HL-60 (cell line): Measurements from ENCODE around the gene ALPL.
"Not testable (repeated sequence)": the region's sequence is repeated elsewhere in the genome, so short reads cannot be mapped to it uniquely, and the experiment has no call there.

Experiments
- DNase-seq, 2 experiments: peaks; one replicate each; pipeline ENCODE4 v3.0.0-alpha.2; 2010 to 2020; ENCODE audit warnings: low read depth in 1 of 2, low spot score in 1 of 2
- H3K27ac ChIP-seq: fragments of 250-450 bp; sonication (Bioruptor Pico); replicated peaks from 2 replicates; pipeline ENCODE4 v1.5.1; 2020; ENCODE audit warnings: mild to moderate bottlenecking, moderate library complexity
- H3K27me3 ChIP-seq: fragments of 250-450 bp; sonication (Bioruptor Pico); 2 replicates; pipeline ENCODE4 v1.5.1; 2021; ENCODE audit warnings: mild to moderate bottlenecking, moderate library complexity; ENCODE audit not compliant: insufficient read depth, poor library complexity, severe bottlenecking
- H3K4me3 ChIP-seq: replicated peaks from 2 replicates; pipeline ENCODE4 v1.5.1; 2011; ENCODE audit warnings: mild to moderate bottlenecking, control low read depth, low read length; ENCODE audit not compliant: insufficient read depth
- CTCF ChIP-seq: IDR thresholded peaks from one replicate; pipeline ENCODE4 v1.5.1; 2011; ENCODE audit warnings: low read length, control low read depth, inconsistent platforms; ENCODE audit not compliant: insufficient read depth
- GABPA ChIP-seq: IDR thresholded peaks from 2 replicates; pipeline ENCODE4 v1.6.1; 2012; ENCODE audit warnings: low read depth
- POLR2AphosphoS5 ChIP-seq: IDR thresholded peaks from 2 replicates; pipeline ENCODE4 v1.6.1; 2012; ENCODE audit warnings: low read depth
- SPI1 ChIP-seq: IDR thresholded peaks from 2 replicates; pipeline ENCODE4 v1.6.1; 2012; ENCODE audit warnings: low read depth, mild to moderate bottlenecking, borderline replicate concordance
- TF ChIP-seq, protein P1 (sequence below): IDR thresholded peaks from 2 replicates; pipeline ENCODE4 v1.6.1; 2012; ENCODE audit warnings: low read depth; ENCODE audit not compliant: insufficient replicate concordance

ALPL gene

GRCh38 chr1:21517161-21517589 lies 8.0 kb downstream of the ALPL start:
- Histone ChIP-seq H3K27me3 (peaks cover 2% of the 10 kb centered on the region), H3K4me3 (no peak overlapping the region), H3K27ac (no peak overlapping the region)
- DNase-seq: no peak
- TF ChIP-seq, protein P1, sequence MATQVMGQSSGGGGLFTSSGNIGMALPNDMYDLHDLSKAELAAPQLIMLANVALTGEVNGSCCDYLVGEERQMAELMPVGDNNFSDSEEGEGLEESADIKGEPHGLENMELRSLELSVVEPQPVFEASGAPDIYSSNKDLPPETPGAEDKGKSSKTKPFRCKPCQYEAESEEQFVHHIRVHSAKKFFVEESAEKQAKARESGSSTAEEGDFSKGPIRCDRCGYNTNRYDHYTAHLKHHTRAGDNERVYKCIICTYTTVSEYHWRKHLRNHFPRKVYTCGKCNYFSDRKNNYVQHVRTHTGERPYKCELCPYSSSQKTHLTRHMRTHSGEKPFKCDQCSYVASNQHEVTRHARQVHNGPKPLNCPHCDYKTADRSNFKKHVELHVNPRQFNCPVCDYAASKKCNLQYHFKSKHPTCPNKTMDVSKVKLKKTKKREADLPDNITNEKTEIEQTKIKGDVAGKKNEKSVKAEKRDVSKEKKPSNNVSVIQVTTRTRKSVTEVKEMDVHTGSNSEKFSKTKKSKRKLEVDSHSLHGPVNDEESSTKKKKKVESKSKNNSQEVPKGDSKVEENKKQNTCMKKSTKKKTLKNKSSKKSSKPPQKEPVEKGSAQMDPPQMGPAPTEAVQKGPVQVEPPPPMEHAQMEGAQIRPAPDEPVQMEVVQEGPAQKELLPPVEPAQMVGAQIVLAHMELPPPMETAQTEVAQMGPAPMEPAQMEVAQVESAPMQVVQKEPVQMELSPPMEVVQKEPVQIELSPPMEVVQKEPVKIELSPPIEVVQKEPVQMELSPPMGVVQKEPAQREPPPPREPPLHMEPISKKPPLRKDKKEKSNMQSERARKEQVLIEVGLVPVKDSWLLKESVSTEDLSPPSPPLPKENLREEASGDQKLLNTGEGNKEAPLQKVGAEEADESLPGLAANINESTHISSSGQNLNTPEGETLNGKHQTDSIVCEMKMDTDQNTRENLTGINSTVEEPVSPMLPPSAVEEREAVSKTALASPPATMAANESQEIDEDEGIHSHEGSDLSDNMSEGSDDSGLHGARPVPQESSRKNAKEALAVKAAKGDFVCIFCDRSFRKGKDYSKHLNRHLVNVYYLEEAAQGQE: no peak
- no peak for TF ChIP-seq POLR2AphosphoS5
- TF ChIP-seq GABPA: no peak
- TF ChIP-seq SPI1: no peak
- TF ChIP-seq CTCF: no peak

DNA sequence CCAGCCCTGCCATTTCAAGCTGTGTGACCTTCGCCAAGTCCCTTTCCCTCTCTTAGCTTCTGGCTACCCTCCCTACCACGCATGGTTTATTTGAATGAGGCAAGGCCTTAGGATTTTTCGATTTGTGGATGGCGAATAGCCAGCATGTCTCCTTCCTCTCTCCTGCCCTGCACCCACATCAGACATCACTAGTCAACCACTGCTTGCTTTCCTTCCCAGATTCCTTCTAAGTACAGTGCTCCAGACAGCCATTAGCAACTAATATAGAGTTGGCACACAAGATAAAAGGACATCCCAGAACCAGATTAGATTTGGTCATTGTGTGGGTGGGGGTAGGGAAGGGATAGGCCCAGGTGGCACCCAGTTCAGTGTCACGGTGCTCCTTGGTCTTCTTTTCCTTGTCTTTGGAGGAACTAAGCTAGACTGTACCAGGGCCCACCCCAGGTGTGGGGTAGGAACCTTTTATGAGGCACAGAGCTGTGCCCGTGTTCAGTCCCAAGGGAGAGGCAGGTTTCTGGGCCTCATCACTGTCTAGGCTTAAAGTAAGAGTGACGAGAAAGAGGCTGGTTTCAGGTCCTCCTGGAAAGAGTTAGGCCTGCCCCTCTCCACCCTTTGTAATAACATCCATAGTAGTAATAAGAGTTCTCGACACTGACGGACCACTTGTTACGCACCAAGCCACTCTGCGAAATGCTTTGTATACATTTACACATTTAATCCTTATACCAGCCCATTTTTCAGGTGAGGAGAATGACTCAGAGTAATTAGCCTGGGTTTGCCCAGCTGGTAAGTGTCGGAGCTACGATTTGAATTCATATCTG lies 8.6 kb downstream of the ALPL start:
- TF ChIP-seq GABPA: no peak
- TF ChIP-seq SPI1: no peak
- no peak for TF ChIP-seq POLR2AphosphoS5
- TF ChIP-seq CTCF: no peak
- TF ChIP-seq, protein P1: no peak
- DNase-seq: no peak
- H3K27ac ChIP-seq: no peak overlapping the region
- no peak overlapping the region for H3K4me3 ChIP-seq
- no peaks in the 10 kb centered on the region for H3K27me3 ChIP-seq

DNA sequence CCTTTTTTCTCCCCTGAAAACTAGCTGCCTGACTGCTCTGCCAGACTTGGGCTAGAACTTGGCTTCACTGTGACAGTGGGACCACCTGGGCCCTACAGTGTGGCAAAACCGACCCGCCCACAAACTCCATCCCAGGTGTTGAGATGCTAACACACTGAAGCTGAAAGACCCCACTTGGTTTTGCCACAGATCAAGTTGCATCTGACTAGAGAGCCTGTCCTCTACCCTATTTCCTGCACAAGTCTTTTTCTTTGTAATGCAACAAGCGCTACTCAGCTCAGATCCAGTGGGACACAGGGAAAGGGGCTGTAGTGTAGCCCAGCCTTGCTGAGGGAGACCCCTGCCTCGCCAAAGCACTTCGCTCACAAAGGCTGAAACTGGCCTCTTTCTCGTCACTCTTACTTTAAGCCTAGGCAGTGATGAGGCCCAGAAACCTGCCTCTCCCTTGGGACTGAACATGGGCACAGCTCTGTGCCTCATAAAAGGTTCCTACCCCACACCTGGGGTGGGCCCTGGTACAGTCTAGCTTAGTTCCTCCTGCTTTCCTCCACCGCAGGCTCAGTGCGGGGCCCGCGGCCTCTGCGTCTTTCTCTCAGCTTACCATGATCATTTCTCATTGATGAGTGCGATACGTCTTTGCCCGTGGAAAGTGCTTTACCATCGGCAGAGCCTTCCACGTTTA lies 9.7 kb downstream of the ALPL start:
- H3K27me3 ChIP-seq: no peaks in the 10 kb centered on the region
- no peak overlapping the region for H3K4me3 ChIP-seq
- no peak for DNase-seq
- no peak overlapping the region for H3K27ac ChIP-seq
- TF ChIP-seq, protein P1: no peak
- no peak for TF ChIP-seq CTCF
- no peak for TF ChIP-seq SPI1
- TF ChIP-seq POLR2AphosphoS5: no peak
- no peak for TF ChIP-seq GABPA

DNA sequence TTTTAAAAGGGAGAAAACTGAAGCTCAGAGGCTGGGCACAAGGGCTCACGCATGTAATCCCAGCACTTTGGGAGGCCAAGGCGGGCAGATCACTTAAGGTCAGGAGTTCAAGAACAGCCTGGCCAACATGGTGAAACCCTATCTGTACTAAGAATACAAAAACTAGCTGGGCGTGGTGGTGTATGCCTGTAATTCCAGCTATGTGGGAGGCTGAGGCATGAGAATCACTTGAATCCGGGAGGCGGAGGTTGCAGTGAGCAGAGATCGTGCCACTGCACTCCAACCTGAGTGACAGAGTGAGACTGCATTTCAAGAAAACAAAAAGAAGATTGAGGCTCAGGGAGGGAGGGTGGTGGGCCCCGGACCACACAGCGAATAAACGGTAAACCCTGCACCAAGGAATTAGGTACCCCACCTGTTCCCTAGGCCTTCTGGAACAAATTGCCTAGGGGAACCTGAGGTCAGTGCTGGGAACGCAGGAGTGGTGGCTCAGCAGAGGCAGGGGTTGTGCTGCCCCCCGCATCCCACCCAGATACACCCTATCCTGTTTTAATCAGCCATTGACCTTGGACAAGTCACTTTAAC lies 10.4 kb downstream of the ALPL start:
- H3K4me3 ChIP-seq, DNase-seq, H3K27ac ChIP-seq, H3K27me3 ChIP-seq: not testable (repeated sequence)
